K562 (cell line): ENCODE measurements around the gene GRAMD4. TPM values are rescaled to one million over a fixed set of nuclear protein-coding genes. Genes with fewer than 3 reads are reported as not detected.

Experiments
- ATAC-seq: fragments of 200-7000 bp; cut with Tn5 transposase; 3 replicates; pipeline ENCODE4 v1.9.1; 2020; ENCODE audit warnings: moderate library complexity
- BruUV-seq: library from RNA; stranded (reverse); fragments of 400-500 nt; replicated peaks from 2 replicates; lab custom pipeline; 2021; lab: Mats Ljungman, UMichigan
- CTCF ChIA-PET: fragments of 300-600 bp; formaldehyde crosslinking; extraction: SDS; loops from one replicate; lab custom pipeline; 2021; ENCODE audit warnings: low intra/inter-chr PET ratio; lab: Yijun Ruan, JAX
- POLR2A ChIA-PET: fragments of 300-600, 350-650 bp; sonication (Branson Sonifier 250); formaldehyde crosslinking; extraction: SDS; loops from one replicate; lab custom pipeline; 2021; ENCODE audit warnings: antibody characterized with exemption, inconsistent platforms; lab: Yijun Ruan, JAX
- DNase-seq, 4 experiments: peaks; one replicate each; pipeline versions ENCODE4 v3.0.0 to v3.0.0-alpha.2; 2011 to 2018; ENCODE audit warnings: low spot score in 3 of 4, mixed read lengths in 3 of 4; ENCODE audit errors: extremely low read depth in 1 of 4
- FAIRE-seq: peaks from 2 replicates; lab custom pipeline; 2011; peaks lifted over from hg19 to GRCh38; lab: Jason Lieb, UNC
- H2AFZ ChIP-seq: 2 replicates; pipeline ENCODE4 v1.6.0; 2011; ENCODE audit warnings: low read depth, low read length, control low read depth, inconsistent platforms
- H3K27ac ChIP-seq: fragments of 200-600 bp; 3 replicates; pipeline ENCODE4 v1.8.0; 2011; ENCODE audit warnings: low read depth, mild to moderate bottlenecking, control low read depth, inconsistent platforms, low read length, moderate library complexity, mixed read lengths; ENCODE audit errors: extremely low read depth
- H3K27me3 ChIP-seq, 2 experiments: fragments of 300-600 bp in 1 of 2; 2 replicates in 1 of 2; 3 replicates in 1 of 2; pipeline versions ENCODE4 v1.6.0 to v1.8.0; 2011; ENCODE audit warnings: inconsistent platforms in 2 of 2, low read length in 2 of 2, mild to moderate bottlenecking in 1 of 2, mixed read lengths in 1 of 2, moderate library complexity in 1 of 2; ENCODE audit not compliant: control insufficient read depth in 2 of 2, insufficient read depth in 2 of 2
- H3K36me3 ChIP-seq: fragments of 300-600 bp; 3 replicates; pipeline ENCODE4 v1.8.0; 2011; ENCODE audit warnings: mild to moderate bottlenecking, low read length, inconsistent platforms; ENCODE audit not compliant: control insufficient read depth, insufficient read depth
- H3K4me1 ChIP-seq, 2 experiments: fragments of 200-600 bp in 1 of 2; replicated peaks in 1 of 2; 2 replicates in 1 of 2; 3 replicates in 1 of 2; pipeline versions ENCODE4 v1.5.1 to v1.8.0; 2011; ENCODE audit warnings: inconsistent platforms in 2 of 2, low read length in 2 of 2, mild to moderate bottlenecking in 1 of 2, mixed read lengths in 1 of 2, moderate library complexity in 1 of 2; ENCODE audit not compliant: control insufficient read depth in 2 of 2, insufficient read depth in 2 of 2
- H3K4me2 ChIP-seq: 2 replicates; pipeline ENCODE4 v1.6.1; 2011; ENCODE audit warnings: low read length, control low read depth, inconsistent platforms, mixed read lengths; ENCODE audit not compliant: insufficient read depth
- H3K4me3 ChIP-seq: fragments of 200-600 bp; sonication (generic), shearing (Covaris generic); 2 replicates; pipeline ENCODE4 v1.5.1; 2016; ENCODE audit warnings: control low read depth, inconsistent platforms
- H3K79me2 ChIP-seq: fragments of 200-600 bp; 3 replicates; pipeline ENCODE4 v1.8.0; 2011; ENCODE audit warnings: low read length, inconsistent platforms; ENCODE audit not compliant: control insufficient read depth, insufficient read depth
- H3K9ac ChIP-seq, 2 experiments: 2 replicates each; pipeline versions ENCODE4 v1.6.0 to v1.6.1; 2011; ENCODE audit warnings: low read depth in 2 of 2, low read length in 2 of 2, control low read depth in 1 of 2, inconsistent platforms in 1 of 2, mild to moderate bottlenecking in 1 of 2, mixed read lengths in 1 of 2; ENCODE audit not compliant: insufficient read depth in 1 of 2
- H3K9me1 ChIP-seq: one replicate; pipeline ENCODE4 v1.6.0; 2011; ENCODE audit warnings: inconsistent platforms, mild to moderate bottlenecking, low read length, moderate library complexity; ENCODE audit not compliant: control insufficient read depth, insufficient read depth
- H3K9me3 ChIP-seq: replicated peaks from 2 replicates; pipeline ENCODE4 v1.5.1; 2011; ENCODE audit warnings: low read depth, low read length, inconsistent platforms; ENCODE audit not compliant: control insufficient read depth, insufficient read depth
- H4K20me1 ChIP-seq: replicated peaks from 2 replicates; pipeline ENCODE4 v1.6.1; 2011; ENCODE audit warnings: low read length, inconsistent platforms, mixed read lengths; ENCODE audit not compliant: control insufficient read depth, insufficient read depth
- RBM14 ChIP-seq: fragments of 200-400 bp; formaldehyde crosslinking; IDR thresholded peaks from 2 replicates; pipeline ENCODE4 v1.6.1; 2018; ENCODE audit warnings: low read depth, mild to moderate bottlenecking, low read length, moderate library complexity, borderline replicate concordance; ENCODE audit not compliant: insufficient read depth
- ZNF518B ChIP-seq: fragments of 250-450 bp; sonication (Bioruptor Pico); IDR thresholded peaks from 2 replicates; pipeline ENCODE4 v1.5.0; 2021; ENCODE audit warnings: mild to moderate bottlenecking, moderate library complexity
- ZNF57 ChIP-seq: fragments of 450-650 bp; formaldehyde crosslinking; IDR thresholded peaks from 2 replicates; pipeline ENCODE4 v1.4.0; 2020; ENCODE audit warnings: mild to moderate bottlenecking, moderate library complexity
- WGBS: fragments of 100-300 bp; shearing (Covaris generic); methylation state at CpG from one replicate; pipeline ENCODE4 v1.1.6; 2016; ENCODE audit warnings: low coverage, mixed read lengths; ENCODE audit not compliant: insufficient coverage; ENCODE audit errors: missing lambda C conversion rate; 5-methylcytosine and 5-hydroxymethylcytosine counted together
- in situ Hi-C: fragments of 300-500 bp; cut with MboI; formaldehyde crosslinking; loops from 4 replicates; pipeline ENCODE4 v1.15.0; 2018; ENCODE audit warnings: inconsistent platforms, mixed read lengths
- intact Hi-C: fragments of 100-400 bp; cut with micrococcal nuclease; formaldehyde crosslinking; loops from 2 replicates; pipeline ENCODE4 v1.14.2; 2022
- polyA plus RNA-seq, 8 experiments: library from polyadenylated mRNA; depleted of rRNA in 4 of 8; stranded (reverse) in 5 of 8; unstranded in 3 of 8; fragments of >200 nt; fragmentation: Nextera tagmentation in 2 of 8; fragmentation: Illumina TruSeq in 1 of 8; extraction: Ambion mirVana in 2 of 8; extraction: Trizol in 1 of 8; gene quantifications; 2 replicates each; pipeline versions ENCODE4 v1.2.1 to v1.2.3, GENCODE V29; 2011 to 2014; ENCODE audit warnings: inconsistent platforms in 1 of 8, missing spikeins in 1 of 8
- total RNA-seq, 7 experiments: library from RNA; depleted of rRNA in 6 of 7; stranded (reverse); fragments of >200 nt in 6 of 7; fragmentation: Illumina TruSeq in 2 of 7; extraction: Trizol in 2 of 7; gene quantifications; 2 replicates each; pipeline versions ENCODE4 v1.2.1 to v1.2.3, GENCODE V29; 2011 to 2021; ENCODE audit warnings: low replicate concordance in 1 of 7
- TF ChIP-seq, protein P1 (sequence below): sonication (generic); formaldehyde crosslinking; IDR thresholded peaks from 2 replicates; pipeline ENCODE4 v1.8.0; 2022; ENCODE audit warnings: mild to moderate bottlenecking, missing genetic modification reagents

GRAMD4 gene
- total and polyA plus RNA-seq, 9 of the 15 experiments (the other 6 are each of a cell fraction or from before 2014, with no cell fraction given): 0.18 to 44.8 (median 18.6) TPM

DNA sequence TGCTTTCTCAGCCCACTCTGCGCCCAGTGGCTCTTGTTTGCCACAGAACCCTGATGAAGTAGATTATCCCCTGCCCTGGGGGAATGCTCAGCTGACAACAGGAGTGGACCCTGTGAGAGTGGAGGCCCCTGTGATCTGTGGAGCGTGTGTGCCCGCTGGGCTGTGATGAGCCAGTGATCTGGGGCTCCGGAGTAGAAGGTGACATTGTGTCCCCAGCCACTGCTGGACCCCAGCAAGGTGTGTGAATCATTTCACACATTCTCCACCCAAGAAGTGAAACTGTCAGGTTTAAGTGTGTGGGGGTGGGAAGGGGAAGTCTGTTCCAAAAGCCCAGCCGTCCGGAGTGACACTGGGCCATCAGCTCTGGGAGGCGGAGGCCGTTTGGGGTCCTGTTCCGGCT is 33.1 kb upstream of the GRAMD4 start:
- no peak for FAIRE-seq
- in situ Hi-C loops (no loop called here), intact Hi-C loops (no loop called here)
- H3K4me1 ChIP-seq: peaks cover 3 to 67% of the 10 kb centered on the region in 2 experiments; a peak in 4 of 5 replicates
- no peak overlapping the region for H3K27ac ChIP-seq
- no peak overlapping the region for H2AFZ ChIP-seq
- no peak overlapping the region for H3K4me2 ChIP-seq
- no peaks in the 10 kb centered on the region for H3K9me3 ChIP-seq
- H3K9ac ChIP-seq: peak overlapping the region in 1 of 2 experiments; percentile 35; a peak in 1 of 4 replicates
- no peaks in the 10 kb centered on the region for H3K9me1 ChIP-seq
- H3K79me2 ChIP-seq: peaks cover 76% of the 10 kb centered on the region
- no peak for ATAC-seq
- TF ChIP-seq RBM14 (no peak), ZNF518B (CRISPR knock-in tag) (no peak), ZNF57 (CRISPR knock-in tag) (no peak)
- TF ChIP-seq, protein P1, sequence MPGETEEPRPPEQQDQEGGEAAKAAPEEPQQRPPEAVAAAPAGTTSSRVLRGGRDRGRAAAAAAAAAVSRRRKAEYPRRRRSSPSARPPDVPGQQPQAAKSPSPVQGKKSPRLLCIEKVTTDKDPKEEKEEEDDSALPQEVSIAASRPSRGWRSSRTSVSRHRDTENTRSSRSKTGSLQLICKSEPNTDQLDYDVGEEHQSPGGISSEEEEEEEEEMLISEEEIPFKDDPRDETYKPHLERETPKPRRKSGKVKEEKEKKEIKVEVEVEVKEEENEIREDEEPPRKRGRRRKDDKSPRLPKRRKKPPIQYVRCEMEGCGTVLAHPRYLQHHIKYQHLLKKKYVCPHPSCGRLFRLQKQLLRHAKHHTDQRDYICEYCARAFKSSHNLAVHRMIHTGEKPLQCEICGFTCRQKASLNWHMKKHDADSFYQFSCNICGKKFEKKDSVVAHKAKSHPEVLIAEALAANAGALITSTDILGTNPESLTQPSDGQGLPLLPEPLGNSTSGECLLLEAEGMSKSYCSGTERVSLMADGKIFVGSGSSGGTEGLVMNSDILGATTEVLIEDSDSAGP (CRISPR knock-in tag): no peak
- 90% methylated on average over 5 of the region's 9 CpGs for WGBS
- ChIA-PET CTCF (no interaction called here), POLR2A (no interaction called here)
- peaks cover 5% of the 10 kb centered on the region; the same call in 1 of the 3 replicates for H3K36me3 ChIP-seq
- peaks cover under 1% of the 10 kb centered on the region; the same call in 1 of the 2 replicates for H4K20me1 ChIP-seq
- BruUV-seq: no TSS peak
- H3K4me3 ChIP-seq: no peak overlapping the region
- no peak for DNase-seq
- H3K27me3 ChIP-seq: no peaks in the 10 kb centered on the region
